Breast epithelium (tissue), 4 donors: ENCODE measurements around the gene AQP6. TPM values are rescaled to one million over a fixed set of nuclear protein-coding genes. Genes with fewer than 3 reads are reported as not detected.
"Not testable (repeated sequence)": the region's sequence is repeated elsewhere in the genome, so short reads cannot be mapped to it uniquely, and the experiment has no call there.

Experiments
- DNase-seq, 2 donors: peaks; one replicate each; pipeline ENCODE4 v3.0.0-alpha.2; 2019; ENCODE audit warnings: low spot score in 2 of 2
- H3K27ac ChIP-seq, 2 donors: fragments of 200-600 bp; sonication (generic) in 1 of 2; one replicate each; pipeline ENCODE4 v1.5.1; 2016 to 2019; ENCODE audit warnings: mild to moderate bottlenecking in 1 of 2
- H3K27me3 ChIP-seq, 2 donors: fragments of 200-600 bp; sonication (generic) in 1 of 2; one replicate each; pipeline versions ENCODE4 v1.5.1 to v1.6.0; 2017 to 2019; ENCODE audit warnings: control low read depth in 1 of 2, mild to moderate bottlenecking in 1 of 2
- H3K36me3 ChIP-seq: fragments of 200-600 bp; one replicate; pipeline ENCODE4 v1.5.1; 2019
- H3K4me1 ChIP-seq, 2 donors: fragments of 200-600 bp; sonication (generic); one replicate each; pipeline ENCODE4 v1.5.1; 2016 to 2019; ENCODE audit warnings: control low read depth in 1 of 2
- H3K4me3 ChIP-seq, 3 donors: fragments of 200-600 bp; sonication (generic); 1 replicate in 2 of 3; 2 replicates in 1 of 3; pipeline ENCODE4 v1.5.1; 2016 to 2019; ENCODE audit warnings: mild to moderate bottlenecking in 3 of 3, moderate library complexity in 2 of 3
- H3K9me3 ChIP-seq, 2 donors: fragments of 200-600 bp; sonication (generic) in 1 of 2; one replicate each; pipeline ENCODE4 v1.5.1; 2016 to 2019; ENCODE audit warnings: control low read depth in 1 of 2
- POLR2A ChIP-seq: fragments of 450-650 bp; IDR thresholded peaks from one replicate; pipeline ENCODE4 v1.6.1; 2016; ENCODE audit warnings: antibody characterized with exemption, mild to moderate bottlenecking, moderate library complexity
- POLR2AphosphoS5 ChIP-seq, 3 donors: sonication (generic); formaldehyde crosslinking; IDR thresholded peaks; one replicate each; pipeline ENCODE4 v1.6.1; 2017; ENCODE audit warnings: antibody characterized with exemption in 3 of 3
- intact Hi-C: fragments of 100-400 bp; cut with DNase I; formaldehyde crosslinking; loops from one replicate; pipeline ENCODE4 v1.15.1; 2023; ENCODE audit warnings: low total_unique reads
- total RNA-seq, 3 donors: library from RNA; depleted of rRNA; stranded (reverse); fragments of >200 nt; gene quantifications; one replicate each; pipeline ENCODE4 v1.1.0, GENCODE V29; 2016
- TF ChIP-seq, protein P1 (sequence below), 3 donors: fragments of 450-650 bp; IDR thresholded peaks; one replicate each; pipeline ENCODE4 v1.5.1; 2016 to 2017; ENCODE audit warnings: antibody characterized with exemption in 3 of 3, mild to moderate bottlenecking in 3 of 3, moderate library complexity in 3 of 3

AQP6 gene
- total RNA-seq, 3 donors from 2014 or later = 0.16 TPM; not detected in 2

DNA sequence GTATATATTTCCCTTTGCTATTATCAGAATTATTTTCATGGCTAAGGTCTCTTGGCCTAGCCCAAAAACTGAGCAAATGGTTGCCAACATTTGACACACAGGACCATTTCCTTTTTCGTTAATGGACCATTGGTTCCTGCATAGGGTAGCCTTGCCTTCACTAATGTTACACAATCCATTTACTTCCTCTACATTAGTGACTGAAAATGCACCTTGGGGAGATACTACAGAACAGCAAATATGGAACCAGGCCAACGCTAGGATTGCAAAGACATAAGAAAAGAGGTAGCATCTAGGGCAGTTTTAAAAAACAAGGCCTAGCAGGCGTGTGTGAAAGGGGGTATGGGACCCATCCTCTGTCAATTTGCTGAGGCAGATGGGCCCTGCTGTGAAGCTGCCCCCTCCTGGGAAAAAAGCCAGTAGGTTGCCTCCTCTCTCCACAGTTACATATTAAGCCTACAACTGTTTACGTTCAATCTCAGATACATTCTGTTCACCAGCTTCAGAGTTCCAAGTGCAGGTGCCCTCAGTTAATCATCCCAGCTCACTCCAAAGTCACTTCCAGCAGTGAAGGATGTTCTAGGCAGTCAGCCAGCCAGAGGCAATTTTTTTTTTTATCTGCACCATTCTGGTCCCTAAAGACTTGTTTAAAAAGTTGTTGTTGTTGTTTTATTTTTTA lies 15.0 kb downstream of the AQP6 start:
- Histone ChIP-seq H3K27ac (no peak overlapping the region), H3K27me3 (no peaks in the 10 kb centered on the region), H3K4me3 (no peak overlapping the region), H3K36me3 (no peaks in the 10 kb centered on the region), H3K4me1 (no peaks in the 10 kb centered on the region), H3K9me3 (no peaks in the 10 kb centered on the region)
- intact Hi-C loops = no loop called here
- no peak for DNase-seq
- TF ChIP-seq POLR2A (no peak), POLR2AphosphoS5 (IDR thresholded peaks at IDR 0.05) (no peak)
- TF ChIP-seq, protein P1, sequence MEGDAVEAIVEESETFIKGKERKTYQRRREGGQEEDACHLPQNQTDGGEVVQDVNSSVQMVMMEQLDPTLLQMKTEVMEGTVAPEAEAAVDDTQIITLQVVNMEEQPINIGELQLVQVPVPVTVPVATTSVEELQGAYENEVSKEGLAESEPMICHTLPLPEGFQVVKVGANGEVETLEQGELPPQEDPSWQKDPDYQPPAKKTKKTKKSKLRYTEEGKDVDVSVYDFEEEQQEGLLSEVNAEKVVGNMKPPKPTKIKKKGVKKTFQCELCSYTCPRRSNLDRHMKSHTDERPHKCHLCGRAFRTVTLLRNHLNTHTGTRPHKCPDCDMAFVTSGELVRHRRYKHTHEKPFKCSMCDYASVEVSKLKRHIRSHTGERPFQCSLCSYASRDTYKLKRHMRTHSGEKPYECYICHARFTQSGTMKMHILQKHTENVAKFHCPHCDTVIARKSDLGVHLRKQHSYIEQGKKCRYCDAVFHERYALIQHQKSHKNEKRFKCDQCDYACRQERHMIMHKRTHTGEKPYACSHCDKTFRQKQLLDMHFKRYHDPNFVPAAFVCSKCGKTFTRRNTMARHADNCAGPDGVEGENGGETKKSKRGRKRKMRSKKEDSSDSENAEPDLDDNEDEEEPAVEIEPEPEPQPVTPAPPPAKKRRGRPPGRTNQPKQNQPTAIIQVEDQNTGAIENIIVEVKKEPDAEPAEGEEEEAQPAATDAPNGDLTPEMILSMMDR (IDR thresholded peaks at IDR 0.05) = no peak

DNA sequence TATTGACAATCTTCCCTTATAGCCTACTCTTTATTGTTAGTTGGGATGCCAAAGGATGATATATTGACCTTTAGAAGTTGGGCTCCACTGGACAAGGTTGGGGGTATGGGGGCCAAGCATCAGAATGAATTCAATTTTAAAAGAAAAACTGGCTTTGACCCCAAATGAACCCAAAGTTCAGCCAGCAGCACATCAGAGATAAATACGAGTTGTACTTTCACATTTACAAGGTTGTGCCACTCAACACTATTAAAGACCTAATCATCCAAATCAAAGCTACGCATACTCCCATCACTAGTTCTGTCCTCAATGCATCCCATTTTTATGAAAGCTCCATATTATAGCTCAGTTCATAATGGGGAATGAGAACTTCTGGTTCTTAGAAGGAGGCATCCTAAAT lies 16.7 kb downstream of the AQP6 start:
- H3K4me1 ChIP-seq, DNase-seq, H3K27ac ChIP-seq, H3K9me3 ChIP-seq, H3K27me3 ChIP-seq, H3K4me3 ChIP-seq, H3K36me3 ChIP-seq, intact Hi-C loops: not testable (repeated sequence)

DNA sequence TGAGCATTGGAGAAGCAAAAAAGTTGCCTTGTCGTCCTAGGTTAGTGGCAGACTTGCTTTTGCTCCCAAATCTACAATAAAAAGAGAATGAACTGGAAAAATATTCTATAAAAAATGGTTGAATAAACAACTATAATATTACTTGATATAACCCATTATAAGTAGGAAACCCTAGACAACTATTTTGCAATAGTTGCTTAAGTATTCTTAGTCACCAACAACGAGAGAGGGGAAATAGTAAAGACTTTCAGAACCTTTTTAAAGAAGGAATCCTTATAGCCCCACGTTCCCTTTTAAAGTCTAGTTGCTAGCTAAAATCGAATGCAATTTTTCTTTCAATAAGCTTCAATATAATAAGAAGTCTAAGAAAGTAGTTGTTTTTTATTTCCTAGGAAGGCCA lies 17.5 kb downstream of the AQP6 start:
- H3K9me3 ChIP-seq = no peaks in the 10 kb centered on the region
- no peaks in the 10 kb centered on the region for H3K36me3 ChIP-seq
- no peaks in the 10 kb centered on the region for H3K4me1 ChIP-seq
- intact Hi-C loops = no loop called here
- no peak for TF ChIP-seq POLR2AphosphoS5 (IDR thresholded peaks at IDR 0.05)
- no peak for TF ChIP-seq POLR2A
- TF ChIP-seq, protein P1 (IDR thresholded peaks at IDR 0.05) = no peak
- H3K27me3 ChIP-seq = no peaks in the 10 kb centered on the region
- no peak overlapping the region for H3K4me3 ChIP-seq
- no peak for DNase-seq
- H3K27ac ChIP-seq = no peak overlapping the region

DNA sequence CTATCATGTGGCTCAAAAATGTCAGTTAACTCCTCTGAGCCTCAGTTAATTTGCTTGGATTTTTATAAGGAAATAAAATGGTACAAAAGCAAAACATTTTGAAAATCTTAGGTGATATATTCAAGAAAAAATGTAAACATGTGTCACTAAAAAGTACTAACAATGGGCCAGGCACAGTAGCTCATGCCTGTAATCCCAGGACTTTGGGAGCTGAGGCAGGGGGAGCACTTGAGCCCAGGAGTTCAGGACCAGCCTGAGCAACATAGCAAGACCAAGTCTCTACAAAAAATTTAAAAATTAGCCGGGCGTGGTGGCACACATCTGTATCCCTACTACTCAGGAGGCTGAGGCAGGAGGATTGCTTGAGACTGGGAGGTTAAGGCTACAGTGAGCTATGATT lies 25.7 kb downstream of the AQP6 start:
- H3K4me3 ChIP-seq = no peak overlapping the region
- no peaks in the 10 kb centered on the region for H3K36me3 ChIP-seq
- H3K27me3 ChIP-seq = no peaks in the 10 kb centered on the region
- H3K4me1 ChIP-seq = no peaks in the 10 kb centered on the region
- intact Hi-C loops = no loop called here
- no peak overlapping the region for H3K27ac ChIP-seq
- TF ChIP-seq, protein P1 (IDR thresholded peaks at IDR 0.05) = no peak
- TF ChIP-seq POLR2A = no peak
- no peak for TF ChIP-seq POLR2AphosphoS5 (IDR thresholded peaks at IDR 0.05)
- no peak for DNase-seq
- no peaks in the 10 kb centered on the region for H3K9me3 ChIP-seq

DNA sequence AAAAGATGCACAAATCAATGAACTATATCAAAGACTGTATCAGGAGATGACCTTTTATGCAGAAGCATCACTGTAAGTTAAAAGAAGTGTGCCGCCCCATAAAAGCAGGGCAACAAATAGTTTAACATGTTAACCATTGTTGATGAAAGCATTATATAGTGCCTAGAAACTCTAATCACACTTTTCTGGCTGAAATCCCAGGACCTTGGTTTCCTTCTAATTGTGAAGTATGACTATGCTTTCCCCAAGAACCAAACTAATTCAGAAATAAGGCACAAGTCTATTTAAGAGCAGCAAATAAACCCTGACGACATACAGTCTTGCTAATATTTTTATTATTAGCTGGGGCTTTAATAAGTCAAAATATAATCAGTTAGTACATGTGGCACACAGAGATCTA lies 30.8 kb downstream of the AQP6 start:
- no peaks in the 10 kb centered on the region for H3K9me3 ChIP-seq
- no peak overlapping the region for H3K27ac ChIP-seq
- no peaks in the 10 kb centered on the region for H3K4me1 ChIP-seq

More for the DNA sequence above, 30.8 kb downstream of the AQP6 start:
- Histone ChIP-seq H3K27me3 (no peaks in the 10 kb centered on the region), H3K36me3 (no peaks in the 10 kb centered on the region), H3K4me3 (no peak overlapping the region)
- DNase-seq = no peak
- intact Hi-C loops = no loop called here
- TF ChIP-seq, protein P1 (IDR thresholded peaks at IDR 0.05) = no peak
- no peak for TF ChIP-seq POLR2AphosphoS5 (IDR thresholded peaks at IDR 0.05)
- no peak for TF ChIP-seq POLR2A
